ENCODE results near the gene YIPF5.

The YIPF5 gene

DNA sequence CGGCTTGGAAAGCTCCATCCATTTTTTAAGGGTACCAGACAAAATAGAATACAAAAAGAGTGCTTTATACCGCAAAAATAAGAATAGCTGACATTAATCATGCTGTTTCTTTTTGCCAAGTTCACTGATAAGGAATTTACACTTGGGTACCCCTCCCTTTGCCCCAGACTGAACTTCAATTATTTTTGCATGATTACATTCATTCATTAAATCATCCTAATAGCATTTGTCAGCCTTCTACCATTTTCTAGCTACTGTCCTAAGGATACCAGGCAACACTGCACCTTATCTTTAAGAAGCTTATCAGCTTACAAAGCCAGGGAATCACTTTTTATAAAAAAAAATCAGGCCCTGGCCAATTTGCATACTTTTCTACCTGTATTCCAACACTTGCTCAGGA, 48.4 kb downstream of the YIPF5 start:
- no peak for DNase-seq

DNA sequence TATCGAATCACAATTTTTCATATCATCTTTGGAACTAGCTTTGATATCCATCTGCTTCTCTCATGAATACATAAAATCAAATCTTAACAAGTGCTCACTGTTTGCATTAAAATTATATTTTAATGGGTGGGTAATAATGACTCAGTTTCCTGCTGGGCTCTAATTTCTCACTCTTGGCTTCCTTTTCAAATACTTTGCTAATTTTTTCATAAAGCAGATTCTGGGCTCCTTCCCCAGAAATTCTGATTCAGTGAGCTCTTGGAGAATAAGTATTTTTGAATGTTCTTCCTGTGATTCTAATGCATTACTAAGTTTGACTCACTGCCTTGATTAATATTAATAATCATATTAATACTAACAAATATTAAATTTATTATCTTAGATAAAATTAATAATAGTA, 48.9 kb downstream of the YIPF5 start:
- DNase-seq = no peak

DNA sequence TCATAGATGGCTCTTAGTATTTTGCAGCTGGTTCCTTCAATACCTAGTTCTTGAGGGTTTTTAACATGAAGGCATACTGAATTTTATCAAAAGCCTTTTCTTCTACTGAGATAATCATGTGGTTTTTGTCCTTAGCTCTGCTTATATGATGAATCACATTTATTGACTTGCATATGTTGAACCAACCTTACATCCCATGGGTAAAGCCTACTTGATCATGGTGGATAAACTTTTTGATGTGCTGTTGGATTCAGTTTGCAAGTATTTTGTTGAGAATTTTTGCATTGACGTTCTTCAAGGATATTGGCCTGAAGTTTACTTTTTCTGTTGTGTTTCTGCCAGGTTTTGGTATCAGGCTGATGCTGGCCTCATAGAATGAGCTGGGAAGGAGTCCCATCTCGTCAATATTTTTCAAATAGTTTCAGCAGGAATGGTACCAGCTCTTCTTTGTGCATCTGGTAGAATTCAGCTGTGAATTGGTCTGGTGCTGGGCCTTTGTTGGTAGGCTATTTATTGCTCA, 49.7 kb downstream of the YIPF5 start:
- no peak for DNase-seq

DNA sequence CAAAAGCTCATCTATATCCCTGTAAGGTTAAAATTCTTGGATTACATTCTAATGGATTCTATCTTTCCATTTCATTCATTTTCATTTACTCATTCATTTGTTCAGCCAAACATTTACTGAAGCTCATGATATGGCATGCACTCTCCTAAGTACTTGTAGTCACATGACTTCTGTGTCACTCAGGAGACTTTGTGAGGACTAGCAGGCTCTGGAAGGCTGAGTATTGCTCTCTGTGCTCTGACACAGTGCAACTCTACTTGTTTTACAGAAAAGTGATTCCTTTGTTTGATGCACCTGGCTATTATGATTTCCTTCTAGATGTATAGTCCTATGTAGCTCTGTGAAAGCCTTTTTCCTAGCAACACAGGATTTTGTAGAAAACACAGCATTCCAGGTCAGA, 53.0 kb downstream of the YIPF5 start:
- no peak for DNase-seq

DNA sequence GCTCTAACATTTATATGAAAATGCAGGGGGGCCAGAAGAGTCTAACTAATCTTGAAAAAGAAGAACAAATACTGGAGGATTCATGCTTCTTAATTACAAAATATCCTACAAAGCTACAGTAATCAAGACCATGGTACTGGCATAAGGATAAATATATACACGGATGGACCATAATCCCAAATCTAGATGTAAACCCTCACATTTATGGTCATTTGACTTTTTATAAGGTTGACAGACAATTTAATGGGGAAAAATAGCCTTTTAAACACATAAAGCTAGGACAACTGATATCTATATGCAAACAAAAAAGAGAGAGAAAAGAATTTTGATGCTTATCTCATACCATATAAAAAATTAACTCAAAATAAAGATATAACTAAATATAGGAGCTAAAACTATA, 55.9 kb downstream of the YIPF5 start:
- DNase-seq = no peak
